ENCODE measurements around the gene ZSCAN4.

Gene ZSCAN4

DNA sequence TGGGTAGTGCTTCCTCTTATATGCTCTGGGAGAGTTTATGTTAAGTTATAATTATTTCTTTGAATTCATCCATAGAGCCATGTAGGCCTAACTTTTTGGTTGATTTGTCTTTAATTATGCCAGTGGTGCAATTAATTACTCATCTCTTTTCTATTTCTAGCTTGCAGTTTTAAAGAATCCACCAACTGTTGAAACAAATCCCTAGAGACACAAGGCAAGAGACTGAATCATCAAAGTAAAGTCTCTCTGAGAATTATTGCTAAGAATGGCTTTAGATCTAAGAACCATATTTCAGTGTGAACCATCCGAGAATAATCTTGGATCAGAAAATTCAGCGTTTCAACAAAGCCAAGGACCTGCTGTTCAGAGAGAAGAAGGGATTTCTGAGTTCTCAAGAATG, 7.1 kb downstream of the ZSCAN4 start:
- DNase-seq (ENCODE audit: low read depth): no peak

DNA sequence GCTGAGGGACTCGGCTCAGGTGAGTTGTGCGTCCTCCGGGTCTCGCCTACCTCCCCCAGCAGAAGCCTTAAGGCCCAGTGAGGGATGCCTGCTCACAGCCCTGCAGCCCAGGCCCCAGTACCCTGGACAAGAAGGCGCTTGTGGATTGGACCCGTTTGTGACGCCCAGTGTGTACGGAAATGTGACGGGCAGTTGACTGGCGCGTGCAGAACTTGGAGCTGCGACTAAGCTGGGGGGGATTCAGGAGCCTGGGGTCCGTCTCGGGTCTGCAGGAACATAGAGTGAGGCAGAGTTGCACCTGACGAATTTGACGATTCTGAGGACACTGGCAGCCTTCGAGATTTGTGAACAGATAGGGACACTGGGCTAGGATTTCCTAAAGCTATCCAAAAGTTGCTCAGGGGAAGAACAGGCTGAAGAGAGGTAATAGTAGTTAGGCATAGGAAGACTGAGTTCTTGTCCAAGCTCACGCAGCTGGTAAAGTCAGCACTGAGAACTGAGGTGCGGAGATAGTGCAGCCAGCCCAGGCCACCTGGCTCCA, 13.6 kb downstream of the ZSCAN4 start:
- DNase-seq (ENCODE audit: low read depth): no peak

DNA sequence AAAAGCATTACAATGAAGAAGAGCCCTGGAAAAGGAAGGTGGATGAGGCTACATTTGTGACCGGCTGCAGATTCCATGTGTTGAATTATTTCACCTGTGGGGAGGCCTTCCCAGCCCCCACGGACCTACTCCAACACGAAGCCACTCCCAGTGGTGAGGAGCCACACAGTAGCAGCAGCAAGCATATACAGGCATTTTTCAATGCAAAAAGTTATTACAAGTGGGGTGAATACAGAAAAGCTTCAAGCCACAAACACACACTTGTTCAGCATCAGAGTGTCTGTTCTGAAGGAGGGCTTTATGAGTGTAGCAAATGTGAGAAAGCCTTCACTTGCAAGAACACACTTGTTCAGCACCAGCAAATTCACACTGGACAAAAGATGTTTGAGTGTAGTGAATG, 18.0 kb downstream of the ZSCAN4 start:
- DNase-seq (ENCODE audit: low read depth): no peak

DNA sequence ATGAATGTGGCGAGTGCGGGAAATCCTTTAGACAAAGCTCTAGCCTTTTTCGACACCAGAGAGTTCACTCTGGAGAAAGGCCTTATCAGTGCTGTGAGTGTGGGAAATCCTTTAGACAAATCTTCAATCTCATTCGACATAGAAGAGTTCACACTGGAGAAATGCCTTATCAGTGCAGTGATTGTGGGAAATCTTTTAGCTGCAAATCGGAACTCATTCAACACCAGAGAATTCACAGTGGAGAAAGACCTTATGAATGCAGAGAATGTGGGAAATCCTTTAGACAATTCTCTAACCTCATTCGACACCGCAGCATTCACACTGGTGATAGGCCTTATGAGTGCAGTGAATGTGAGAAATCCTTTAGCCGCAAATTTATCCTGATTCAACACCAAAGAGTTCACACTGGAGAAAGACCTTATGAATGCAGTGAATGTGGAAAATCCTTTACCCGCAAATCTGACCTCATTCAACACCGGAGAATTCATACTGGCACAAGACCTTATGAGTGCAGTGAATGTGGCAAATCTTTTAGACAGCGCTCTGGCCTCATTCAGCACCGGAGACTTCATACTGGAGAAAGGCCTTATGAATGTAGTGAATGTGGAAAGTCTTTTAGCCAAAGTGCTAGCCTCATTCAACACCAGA, 18.8 kb downstream of the ZSCAN4 start:
- DNase-seq (ENCODE audit: low read depth): no peak

DNA sequence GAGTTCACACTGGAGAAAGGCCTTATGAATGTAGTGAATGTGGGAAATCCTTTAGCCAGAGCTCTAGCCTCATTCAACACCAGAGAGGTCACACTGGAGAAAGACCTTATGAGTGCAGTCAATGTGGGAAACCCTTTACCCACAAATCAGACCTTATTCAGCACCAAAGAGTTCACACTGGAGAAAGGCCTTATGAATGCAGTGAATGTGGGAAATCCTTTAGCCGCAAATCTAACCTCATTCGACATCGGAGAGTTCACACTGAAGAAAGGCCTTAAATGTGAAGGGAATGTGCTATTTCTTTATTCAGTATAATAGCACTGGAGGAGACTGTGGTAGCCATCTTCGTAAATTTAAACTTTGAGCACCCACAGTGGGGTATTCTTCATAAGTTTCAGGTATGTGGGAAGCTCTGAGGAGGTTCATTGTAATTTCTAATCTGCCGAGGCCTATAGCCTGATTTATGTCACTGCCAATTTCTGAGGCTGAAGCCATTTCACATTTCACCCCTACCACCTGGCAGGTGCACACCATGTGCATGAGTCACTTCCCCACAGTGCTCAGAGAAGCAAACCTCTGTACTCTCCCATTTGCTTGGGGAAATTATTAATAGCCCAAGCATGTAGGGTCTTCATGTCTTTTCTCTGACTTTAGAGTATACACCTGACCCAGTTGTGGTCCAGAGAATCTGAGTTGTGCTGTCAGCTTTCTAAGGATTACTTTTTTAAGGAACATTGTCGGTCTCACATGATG, 19.5 kb downstream of the ZSCAN4 start:
- no peak for DNase-seq (ENCODE audit: low read depth)

DNA sequence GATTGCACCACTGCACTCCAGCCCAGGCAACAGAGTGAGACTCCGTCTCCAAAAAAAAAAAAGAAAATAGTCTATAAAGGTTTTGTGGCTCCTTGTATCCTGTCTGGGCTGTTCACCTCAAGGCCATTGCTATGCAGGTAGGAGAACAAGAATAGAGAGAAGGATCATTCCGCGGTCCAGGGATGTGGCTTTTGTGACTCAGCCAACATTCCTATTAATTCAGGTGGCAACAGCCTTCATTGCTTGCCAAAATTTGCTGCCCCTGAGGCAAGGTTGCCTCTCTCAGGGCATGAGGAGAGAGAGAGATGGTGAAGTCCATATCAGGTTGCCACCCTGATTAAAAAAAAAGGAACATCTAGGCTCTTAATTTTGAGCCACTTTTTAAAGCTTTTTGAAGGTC, 21.0 kb downstream of the ZSCAN4 start:
- DNase-seq (ENCODE audit: low read depth): no peak

DNA sequence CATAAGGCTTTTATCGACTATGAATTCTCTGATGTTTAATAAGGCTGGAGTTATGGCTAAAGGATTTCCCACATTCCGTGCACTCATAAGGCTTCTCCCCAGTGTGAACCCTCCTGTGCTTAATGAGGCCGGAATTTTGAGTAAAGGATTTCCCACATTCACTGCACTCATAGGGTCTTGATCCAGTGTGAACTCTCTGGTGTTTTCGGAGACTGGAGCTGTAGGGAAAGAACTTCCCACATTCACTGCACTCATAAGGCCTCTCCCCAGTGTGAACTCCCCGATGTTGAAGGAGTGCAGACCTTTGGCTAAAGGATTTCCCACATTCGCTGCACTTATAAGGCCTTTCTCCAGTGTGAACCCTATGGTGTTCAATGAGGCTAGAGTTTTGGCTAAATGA, 32.9 kb downstream of the ZSCAN4 start:
- DNase-seq (ENCODE audit: low read depth): no peak

DNA sequence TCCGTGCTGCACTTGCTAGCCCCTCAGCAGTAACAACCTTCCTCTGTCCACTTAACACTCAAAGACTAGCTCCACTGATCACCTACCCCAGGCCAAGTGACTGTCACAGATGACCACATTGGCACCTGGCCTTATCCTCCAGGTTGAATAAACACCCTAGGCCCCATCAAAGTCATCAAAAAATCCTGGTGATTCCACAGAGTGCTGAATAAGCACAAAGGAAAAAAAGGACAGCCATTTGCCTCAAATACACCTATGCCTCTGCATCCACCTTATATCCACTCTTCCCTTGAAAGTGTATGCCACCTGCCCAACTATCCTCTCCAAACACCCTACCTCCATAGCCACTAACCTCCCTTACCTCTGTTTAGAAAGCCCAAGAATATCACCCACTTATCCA, 37.6 kb downstream of the ZSCAN4 start:
- no peak for DNase-seq (ENCODE audit: low read depth)

DNA sequence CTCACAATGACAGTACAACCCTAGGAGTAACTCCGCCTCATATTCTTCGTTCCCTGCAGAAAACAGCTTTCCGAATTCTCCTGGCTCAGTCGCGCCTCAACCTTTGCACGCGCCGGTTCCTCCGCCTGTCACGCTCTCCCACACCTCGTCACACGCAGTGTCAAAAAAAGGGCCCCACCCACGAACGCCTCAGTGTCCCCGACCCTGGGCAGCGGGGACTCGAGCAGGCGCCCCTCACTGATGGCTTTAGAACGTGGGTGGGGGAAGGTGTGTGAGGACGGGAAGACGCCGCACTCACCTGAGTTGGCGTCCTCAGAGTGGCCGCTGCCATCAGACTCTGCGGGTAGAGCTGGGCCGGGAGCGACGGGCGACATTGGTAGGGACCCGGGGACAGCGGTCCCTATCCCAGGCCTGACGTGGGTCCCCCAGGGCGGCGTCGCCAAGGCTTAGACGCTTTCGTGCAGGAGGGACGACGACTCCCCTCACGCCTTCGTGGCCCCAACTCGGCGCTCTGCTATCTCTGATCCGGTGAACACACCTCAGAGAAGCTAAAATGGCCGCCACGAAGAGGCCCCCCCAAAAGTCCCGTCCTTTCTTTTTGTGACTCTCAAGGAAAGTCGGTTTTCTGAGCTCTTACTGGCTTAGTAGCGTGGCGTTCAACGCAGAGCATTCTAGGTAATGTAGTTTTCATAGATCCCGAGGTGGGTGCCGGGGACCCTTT, 40.1 kb downstream of the ZSCAN4 start, which contains the start of gene ZNF154:
Gene ZNF154 (minus strand): TSS at position 564 of the 721 bp plus-strand sequence. CDS start 233 bp downstream, at position 331.
- no peak for DNase-seq (ENCODE audit: low read depth)

DNA sequence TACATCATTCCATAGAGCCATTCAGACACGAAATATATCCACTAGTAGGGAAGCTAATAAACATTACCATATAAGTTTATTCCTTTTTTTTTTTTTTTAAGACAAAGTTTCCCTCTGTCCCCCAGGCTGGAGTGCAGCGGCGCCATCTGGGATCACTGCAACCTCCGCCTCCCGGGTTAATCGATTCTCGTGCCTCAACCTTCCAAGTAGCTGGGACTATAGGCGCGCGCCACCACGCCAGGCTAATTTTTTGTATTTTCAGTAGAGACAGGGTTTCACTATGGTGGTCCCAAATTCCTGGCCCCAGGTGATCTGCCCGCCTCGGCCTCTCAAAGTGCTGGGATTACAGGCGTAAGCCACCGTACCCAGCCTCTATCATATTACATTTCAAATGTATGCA, 40.9 kb downstream of the ZSCAN4 start:
- DNase-seq (ENCODE audit: low read depth): no peak

DNA sequence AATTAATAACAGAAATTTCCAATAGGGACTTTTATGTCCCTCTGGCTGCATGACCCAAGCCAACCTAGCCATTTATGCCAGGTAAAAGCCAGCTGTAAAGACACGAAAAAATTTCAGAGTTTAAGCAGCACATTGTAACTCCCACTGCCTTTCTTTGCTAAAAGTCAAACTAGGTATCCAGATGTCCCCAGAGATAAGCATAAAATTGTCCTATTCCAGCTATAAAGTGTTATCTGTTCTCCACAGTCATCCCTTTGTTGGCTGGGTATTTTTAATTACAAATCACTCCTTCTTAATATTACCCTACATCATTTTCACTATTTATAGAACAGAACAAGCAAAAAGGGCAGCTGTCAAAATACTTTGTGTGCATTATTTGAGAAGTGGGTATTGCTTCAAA, 43.5 kb downstream of the ZSCAN4 start:
- DNase-seq (ENCODE audit: low read depth): no peak

DNA sequence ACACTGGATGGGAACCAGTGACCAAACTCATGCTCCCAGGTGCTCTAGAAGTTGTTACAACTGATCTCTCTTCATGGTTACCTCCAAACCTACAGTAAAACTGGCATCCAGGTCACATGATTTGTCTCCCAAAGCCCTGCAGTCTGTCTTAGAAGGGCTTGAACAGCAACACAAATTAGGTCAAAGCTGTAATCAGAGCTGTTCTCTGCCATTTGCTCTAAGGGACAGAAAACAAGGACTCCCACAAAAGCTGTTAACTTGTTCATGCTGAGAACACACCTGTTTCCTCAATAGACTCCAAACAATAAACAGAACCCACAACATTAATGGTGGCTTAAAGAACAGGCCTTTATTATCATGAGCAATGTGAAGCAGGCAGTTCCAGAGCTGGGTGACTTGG, 50.7 kb downstream of the ZSCAN4 start:
- no peak for DNase-seq (ENCODE audit: low read depth)

DNA sequence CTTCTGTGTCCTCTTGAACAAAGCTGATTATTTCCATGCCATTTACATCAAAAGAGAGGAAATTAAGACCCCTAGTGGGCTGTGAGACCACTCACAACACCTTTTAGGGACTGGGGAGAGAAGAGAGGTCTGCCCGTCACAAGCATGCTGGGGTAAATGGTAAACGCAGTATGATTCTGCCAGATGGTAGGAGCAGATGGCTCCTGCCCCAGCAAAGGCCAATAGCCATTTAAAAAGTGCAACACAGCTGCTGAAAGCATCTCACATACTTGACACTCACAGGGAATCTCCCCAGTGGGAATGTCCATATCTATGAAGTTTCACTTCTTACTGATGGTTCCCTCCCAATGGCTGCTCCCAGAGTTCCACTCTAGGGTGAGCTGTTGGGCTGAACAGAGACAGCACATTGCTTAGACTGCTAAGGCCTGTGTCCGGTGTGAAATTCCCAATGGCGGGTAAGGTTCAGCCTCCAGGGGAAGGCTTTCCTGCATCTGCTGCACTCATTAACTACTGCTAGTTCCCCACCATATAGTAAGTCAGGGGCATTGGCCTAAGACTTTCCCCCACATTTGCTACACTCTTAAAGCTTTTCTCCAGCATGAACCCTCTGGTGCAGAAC, 51.3 kb downstream of the ZSCAN4 start:
- no peak for DNase-seq (ENCODE audit: low read depth)

DNA sequence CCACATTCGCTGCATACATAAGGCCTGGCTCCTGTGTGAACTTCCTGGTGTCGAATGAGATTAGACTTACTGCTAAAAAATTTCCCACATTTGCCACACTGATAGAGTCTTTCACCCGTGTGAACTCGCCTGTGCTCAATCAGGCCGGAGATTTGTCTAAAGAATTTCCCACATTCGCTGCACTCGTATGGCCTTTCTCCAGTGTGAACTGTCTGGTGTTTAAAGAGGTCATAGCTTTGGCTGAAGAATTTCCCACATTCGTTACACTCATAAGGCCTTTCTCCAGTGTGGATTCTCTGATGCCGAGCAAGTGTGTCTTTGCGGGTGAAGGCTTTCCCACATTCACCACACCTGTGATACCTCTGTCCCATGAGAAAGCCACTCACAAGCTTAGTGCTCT, 52.1 kb downstream of the ZSCAN4 start:
- peak; percentile 2 for DNase-seq (ENCODE audit: low read depth)
